AG04449 (cell line): ENCODE measurements around the gene MIF.

Experiments
- CTCF ChIA-PET: fragments of 350-600 bp; formaldehyde crosslinking; extraction: SDS; loops from one replicate; lab custom pipeline; 2021; ENCODE audit warnings: antibody characterized with exemption; lab: Yijun Ruan, JAX
- POLR2A ChIA-PET: fragments of 400-600, 350-600 bp; formaldehyde crosslinking; extraction: SDS; loops from one replicate; lab custom pipeline; 2020; ENCODE audit warnings: antibody characterized with exemption, inconsistent platforms; lab: Yijun Ruan, JAX
- DNase-seq: peaks from one replicate; pipeline ENCODE4 v3.0.0-alpha.2; 2010; ENCODE audit warnings: low read depth, low spot score
- H3K4me3 ChIP-seq: 2 replicates; pipeline ENCODE4 v1.5.1; 2011; ENCODE audit warnings: low read depth, mild to moderate bottlenecking, control low read depth, low read length
- TF ChIP-seq, protein P1 (sequence below): IDR thresholded peaks from one replicate; pipeline ENCODE4 v1.5.1; 2011; ENCODE audit warnings: mild to moderate bottlenecking, moderate library complexity, low read length, control low read depth, inconsistent platforms; ENCODE audit not compliant: insufficient read depth; ENCODE audit errors: missing control alignments

MIF gene

DNA sequence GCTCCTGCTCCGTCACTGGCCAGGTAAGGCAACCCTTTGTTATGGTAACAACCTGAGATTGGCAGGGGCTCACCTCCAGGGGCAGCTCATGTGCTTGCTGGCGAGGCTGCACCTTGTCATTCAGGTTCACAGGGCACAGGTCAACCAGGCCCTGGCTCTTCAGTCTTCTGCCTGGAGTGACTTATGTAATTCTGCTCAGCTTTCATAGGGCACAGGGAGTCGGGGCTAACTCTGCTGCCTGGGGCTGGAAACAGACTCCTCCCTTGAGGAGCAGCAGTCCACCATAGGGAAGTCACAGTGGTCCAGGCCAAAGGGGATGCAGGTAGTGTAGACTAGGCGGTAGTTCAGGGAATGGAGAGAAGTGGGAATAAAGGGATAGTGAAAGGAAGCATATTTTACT lies 1.5 kb upstream of the MIF start:
- no peak for DNase-seq
- POLR2A ChIA-PET: no interaction called here
- TF ChIP-seq, protein P1, sequence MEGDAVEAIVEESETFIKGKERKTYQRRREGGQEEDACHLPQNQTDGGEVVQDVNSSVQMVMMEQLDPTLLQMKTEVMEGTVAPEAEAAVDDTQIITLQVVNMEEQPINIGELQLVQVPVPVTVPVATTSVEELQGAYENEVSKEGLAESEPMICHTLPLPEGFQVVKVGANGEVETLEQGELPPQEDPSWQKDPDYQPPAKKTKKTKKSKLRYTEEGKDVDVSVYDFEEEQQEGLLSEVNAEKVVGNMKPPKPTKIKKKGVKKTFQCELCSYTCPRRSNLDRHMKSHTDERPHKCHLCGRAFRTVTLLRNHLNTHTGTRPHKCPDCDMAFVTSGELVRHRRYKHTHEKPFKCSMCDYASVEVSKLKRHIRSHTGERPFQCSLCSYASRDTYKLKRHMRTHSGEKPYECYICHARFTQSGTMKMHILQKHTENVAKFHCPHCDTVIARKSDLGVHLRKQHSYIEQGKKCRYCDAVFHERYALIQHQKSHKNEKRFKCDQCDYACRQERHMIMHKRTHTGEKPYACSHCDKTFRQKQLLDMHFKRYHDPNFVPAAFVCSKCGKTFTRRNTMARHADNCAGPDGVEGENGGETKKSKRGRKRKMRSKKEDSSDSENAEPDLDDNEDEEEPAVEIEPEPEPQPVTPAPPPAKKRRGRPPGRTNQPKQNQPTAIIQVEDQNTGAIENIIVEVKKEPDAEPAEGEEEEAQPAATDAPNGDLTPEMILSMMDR: no peak
- CTCF ChIA-PET: interaction anchor here (1.1 to 2.9 kb wide), 7 partner anchors 15 to 43 kb away, joined by 3 to 29 read pairs (median 12); partner anchors contain the start of gene SLC2A11
- H3K4me3 ChIP-seq: no peak overlapping the region

DNA sequence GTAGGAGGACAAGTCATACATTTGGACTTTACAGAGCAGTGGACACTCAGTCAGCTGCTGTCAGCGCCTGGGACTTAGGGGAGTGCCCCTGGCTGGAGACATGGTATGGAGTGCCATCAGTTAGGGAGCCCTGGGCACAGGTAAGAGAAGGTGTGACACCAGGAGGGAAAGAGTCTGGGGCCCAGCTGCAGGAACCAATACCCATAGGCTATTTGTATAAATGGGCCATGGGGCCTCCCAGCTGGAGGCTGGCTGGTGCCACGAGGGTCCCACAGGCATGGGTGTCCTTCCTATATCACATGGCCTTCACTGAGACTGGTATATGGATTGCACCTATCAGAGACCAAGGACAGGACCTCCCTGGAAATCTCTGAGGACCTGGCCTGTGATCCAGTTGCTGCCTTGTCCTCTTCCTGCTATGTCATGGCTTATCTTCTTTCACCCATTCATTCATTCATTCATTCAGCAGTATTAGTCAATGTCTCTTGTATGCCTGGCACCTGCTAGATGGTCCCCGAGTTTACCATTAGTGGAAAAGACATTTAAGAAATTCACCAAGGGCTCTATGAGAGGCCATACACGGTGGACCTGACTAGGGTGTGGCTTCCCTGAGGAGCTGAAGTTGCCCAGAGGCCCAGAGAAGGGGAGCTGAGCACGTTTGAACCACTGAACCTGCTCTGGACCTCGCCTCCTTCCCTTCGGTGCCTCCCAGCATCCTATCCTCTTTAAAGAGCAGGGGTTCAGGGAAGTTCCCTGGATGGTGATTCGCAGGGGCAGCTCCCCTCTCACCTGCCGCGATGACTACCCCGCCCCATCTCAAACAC lies 850 bp upstream of the MIF start:
- ChIA-PET POLR2A (interaction anchor here (1.1 to 2.0 kb wide), 5 partner anchors 20 to 124 kb away, joined by 3 to 17 read pairs (median 4); partner anchors contain the start of gene SLC2A11), CTCF (interaction anchor here (0.6 to 2.9 kb wide), 20 partner anchors 8 to 265 kb away, joined by 3 to 29 read pairs (median 7); partner anchors contain the start of genes CHCHD10 and SLC2A11)
- DNase-seq: no peak
- peak overlapping the region; percentile 94 for H3K4me3 ChIP-seq
- TF ChIP-seq, protein P1: no peak

DNA sequence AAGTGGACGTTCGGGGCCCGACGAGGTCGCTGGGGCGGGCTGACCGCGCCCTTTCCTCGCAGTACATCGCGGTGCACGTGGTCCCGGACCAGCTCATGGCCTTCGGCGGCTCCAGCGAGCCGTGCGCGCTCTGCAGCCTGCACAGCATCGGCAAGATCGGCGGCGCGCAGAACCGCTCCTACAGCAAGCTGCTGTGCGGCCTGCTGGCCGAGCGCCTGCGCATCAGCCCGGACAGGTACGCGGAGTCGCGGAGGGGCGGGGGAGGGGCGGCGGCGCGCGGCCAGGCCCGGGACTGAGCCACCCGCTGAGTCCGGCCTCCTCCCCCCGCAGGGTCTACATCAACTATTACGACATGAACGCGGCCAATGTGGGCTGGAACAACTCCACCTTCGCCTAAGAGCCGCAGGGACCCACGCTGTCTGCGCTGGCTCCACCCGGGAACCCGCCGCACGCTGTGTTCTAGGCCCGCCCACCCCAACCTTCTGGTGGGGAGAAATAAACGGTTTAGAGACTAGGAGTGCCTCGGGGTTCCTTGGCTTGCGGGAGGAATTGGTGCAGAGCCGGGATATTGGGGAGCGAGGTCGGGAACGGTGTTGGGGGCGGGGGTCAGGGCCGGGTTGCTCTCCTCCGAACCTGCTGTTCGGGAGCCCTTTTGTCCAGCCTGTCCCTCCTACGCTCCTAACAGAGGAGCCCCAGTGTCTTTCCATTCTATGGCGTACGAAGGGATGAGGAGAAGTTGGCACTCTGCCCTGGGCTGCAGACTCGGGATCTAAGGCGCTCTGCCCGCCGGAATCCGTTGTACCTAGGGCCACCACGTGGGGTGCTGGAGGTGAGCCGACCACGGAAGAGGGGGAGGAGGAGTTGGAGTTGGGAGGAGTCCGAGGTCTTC lies 771 bp downstream of the MIF start:
- ChIA-PET POLR2A (interaction anchor here (0.7 to 2.0 kb wide), 5 partner anchors 8 to 127 kb away, joined by 4 to 17 read pairs (median 4); partner anchors contain the start of genes CHCHD10 and SLC2A11), CTCF (interaction anchor here (0.8 to 2.9 kb wide), 18 partner anchors 8 to 263 kb away, joined by 3 to 29 read pairs (median 8); partner anchors contain the start of genes CHCHD10 and SLC2A11)
- no peak for DNase-seq
- TF ChIP-seq, protein P1: peak; percentile 35
- peak overlapping the region; percentile 94 for H3K4me3 ChIP-seq

DNA sequence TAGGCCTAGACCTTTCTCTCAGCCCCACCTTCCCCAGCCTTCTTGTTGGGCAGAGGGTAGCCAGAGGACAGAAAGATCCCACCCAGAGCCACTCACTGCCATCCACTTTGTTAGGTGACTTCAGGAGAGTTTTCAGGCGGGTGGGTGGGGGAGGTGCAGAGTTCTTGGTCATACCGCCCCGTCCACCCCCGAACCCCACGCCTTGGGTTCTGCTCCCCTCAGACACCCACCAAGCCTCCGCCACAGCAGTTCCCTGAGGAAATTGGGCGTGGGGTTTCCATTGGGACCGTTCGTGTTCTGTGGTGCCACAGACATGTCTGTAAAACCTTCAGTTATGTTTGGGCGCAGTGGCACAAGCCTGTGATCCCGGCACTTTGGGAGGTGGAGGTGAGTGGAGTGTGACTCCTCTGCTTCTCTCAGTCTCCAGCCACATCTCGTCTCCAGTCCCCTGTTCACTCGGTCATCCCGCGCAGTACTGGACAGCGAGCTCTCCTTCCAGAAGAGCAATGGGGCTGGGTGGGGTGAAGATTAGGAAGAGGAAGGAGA lies 1.5 kb downstream of the MIF start:
- ChIA-PET CTCF (no interaction called here), POLR2A (interaction anchor here (0.6 kb wide), 1 partner anchor 18 kb away, joined by 4 read pairs; no protein-coding TSS in a partner anchor)
- peak overlapping the region; percentile 94 for H3K4me3 ChIP-seq
- TF ChIP-seq, protein P1: no peak
- no peak for DNase-seq

DNA sequence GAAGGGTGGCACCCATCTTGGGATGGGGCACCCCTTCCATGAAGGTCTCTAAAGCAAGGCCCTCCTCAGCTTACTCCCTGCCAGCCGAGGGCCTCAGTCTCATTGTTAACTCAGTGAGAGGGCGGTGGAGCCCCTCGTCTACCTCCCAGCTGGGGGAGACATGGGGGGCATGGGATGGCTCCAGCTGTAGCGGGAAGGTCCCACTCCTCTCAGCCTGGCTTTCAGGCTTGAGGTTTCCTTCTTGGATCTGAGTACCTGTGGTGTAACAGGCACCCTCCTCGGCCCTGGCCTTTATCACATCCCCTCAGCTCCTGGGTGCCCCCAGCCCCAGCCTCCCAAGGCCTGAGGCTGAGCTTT lies 2.0 kb downstream of the MIF start:
- TF ChIP-seq, protein P1: no peak
- ChIA-PET CTCF (no interaction called here), POLR2A (interaction anchor here (0.6 kb wide), 1 partner anchor 18 kb away, joined by 4 read pairs; no protein-coding TSS in a partner anchor)
- H3K4me3 ChIP-seq: peak overlapping the region; percentile 94
- DNase-seq: no peak
